PFSK-1 (cell line): Measurements from ENCODE around the gene RHOBTB3.

Experiments
- POLR2AphosphoS5 ChIP-seq: IDR thresholded peaks from 2 replicates; pipeline ENCODE4 v1.6.1; 2012; ENCODE audit warnings: low read depth, mild to moderate bottlenecking, control low read depth, low read length, moderate library complexity
- REST ChIP-seq, 2 experiments: IDR thresholded peaks; 2 replicates each; pipeline versions ENCODE4 v1.6.1 to v1.8.0; 2011 to 2012; ENCODE audit warnings: low read depth in 2 of 2, low read length in 2 of 2, control low read depth in 1 of 2, inconsistent platforms in 1 of 2, mild to moderate bottlenecking in 1 of 2, moderate library complexity in 1 of 2; ENCODE audit not compliant: insufficient read depth in 1 of 2
- SIN3A ChIP-seq: IDR thresholded peaks from 2 replicates; pipeline ENCODE4 v1.6.1; 2012; ENCODE audit warnings: mild to moderate bottlenecking, low read length, moderate library complexity, borderline replicate concordance; ENCODE audit not compliant: insufficient read depth
- TAF1 ChIP-seq: IDR thresholded peaks from 2 replicates; pipeline ENCODE4 v1.6.1; 2012; ENCODE audit warnings: low read length, control low read depth, borderline replicate concordance; ENCODE audit not compliant: insufficient read depth

- no peak for TF ChIP-seq POLR2AphosphoS5
- no peak for TF ChIP-seq REST (IDR thresholded peaks at IDR 0.05; ENCODE audit: insufficient read depth in 1 of 2, low read depth in 2 of 2, low read length in 2 of 2)
- no peak for TF ChIP-seq SIN3A
- no peak for TF ChIP-seq TAF1
Observed at GRCh38 chr5:95832664-95833063, 101.5 kb downstream of the RHOBTB3 start.
